CD4-positive, alpha-beta T cell (primary cell): ENCODE data around the gene CCDC33. TPM values are rescaled to one million over a fixed set of nuclear protein-coding genes. Genes with fewer than 3 reads are reported as not detected.

ENCODE experiments used
- ATAC-seq: fragments of 200-7000 bp; cut with Tn5 transposase; one replicate; pipeline ENCODE4 v1.10.0; 2022; ENCODE audit warnings: mild to moderate bottlenecking; ENCODE audit not compliant: poor library complexity
- CTCF ChIA-PET: fragments of 350-600 bp; sonication (Branson Sonifier 250); formaldehyde crosslinking; loops from one replicate; lab custom pipeline; 2021; ENCODE audit warnings: antibody characterized with exemption, inconsistent platforms; lab: Charles Lee
- POLR2A ChIA-PET: fragments of 350-600 bp; sonication (Branson Sonifier 250); formaldehyde crosslinking; loops from one replicate; lab custom pipeline; 2021; ENCODE audit warnings: antibody characterized with exemption, inconsistent platforms; lab: Charles Lee
- DNase-seq, 14 experiments: peaks; one replicate each; pipeline ENCODE4 v3.0.0-alpha.2; 2013 to 2020; ENCODE audit warnings: mixed read lengths in 2 of 14
- H3K27ac ChIP-seq, 2 donors: one replicate each; pipeline versions ENCODE4 v1.5.1 to v1.7.0; 2013; ENCODE audit warnings: low read length in 2 of 2, low read depth in 1 of 2, mild to moderate bottlenecking in 1 of 2
- H3K27me3 ChIP-seq, 2 experiments: 1 replicate in 1 of 2; 2 replicates in 1 of 2; pipeline versions ENCODE4 v1.6.1 to v1.7.0; 2013; ENCODE audit warnings: low read length in 2 of 2, control low read depth in 1 of 2, mild to moderate bottlenecking in 1 of 2, moderate library complexity in 1 of 2; ENCODE audit not compliant: insufficient read depth in 2 of 2, control insufficient read depth in 1 of 2
- H3K36me3 ChIP-seq: one replicate; pipeline ENCODE4 v1.6.1; 2013; ENCODE audit warnings: low read length, control low read depth; ENCODE audit not compliant: insufficient read depth
- H3K4me1 ChIP-seq: one replicate; pipeline ENCODE4 v1.6.1; 2013; ENCODE audit warnings: low read length, control low read depth; ENCODE audit not compliant: insufficient read depth
- H3K4me3 ChIP-seq: one replicate; pipeline ENCODE4 v1.5.1; 2013; ENCODE audit warnings: mild to moderate bottlenecking, low read length, moderate library complexity
- H3K9me3 ChIP-seq, 2 experiments: 1 replicate in 1 of 2; 2 replicates in 1 of 2; pipeline versions ENCODE4 v1.6.1 to v1.7.0; 2013; ENCODE audit warnings: low read length in 2 of 2, mild to moderate bottlenecking in 2 of 2, control low read depth in 1 of 2, moderate library complexity in 1 of 2; ENCODE audit not compliant: control insufficient read depth in 1 of 2, insufficient read depth in 1 of 2
- H3K27ac Mint-ChIP-seq: one replicate; pipeline ENCODE4 v1.8.0; 2020; ENCODE audit warnings: mixed read lengths
- H3K27me3 Mint-ChIP-seq: one replicate; pipeline ENCODE4 v1.8.0; 2021; ENCODE audit warnings: mixed read lengths
- H3K36me3 Mint-ChIP-seq: one replicate; pipeline ENCODE4 v1.8.0; 2021; ENCODE audit warnings: low read depth, mixed read lengths
- H3K4me1 Mint-ChIP-seq: one replicate; pipeline ENCODE4 v1.8.0; 2021; ENCODE audit warnings: low read depth, mixed read lengths
- H3K4me3 Mint-ChIP-seq: one replicate; pipeline ENCODE4 v1.8.0; 2020; ENCODE audit warnings: mild to moderate bottlenecking, mixed read lengths
- H3K9me3 Mint-ChIP-seq: one replicate; pipeline ENCODE4 v1.8.0; 2020; ENCODE audit warnings: mixed read lengths
- intact Hi-C, 2 experiments: fragments of 100-400 bp; cut with DNase I in 1 of 2; cut with micrococcal nuclease in 1 of 2; formaldehyde crosslinking; loops; one replicate each; pipeline versions ENCODE4 v1.15.1 to v1.9.0; 2023 to 2025; cut with DNase I, micrococcal nuclease
- total RNA-seq, 174 experiments: library from RNA in 2 of 174; stranded (reverse) in 2 of 174; gene quantifications; one replicate each; pipeline ENCODE4 v1.2.3 and lab custom pipeline; 2021 to 2026
- TF ChIP-seq, protein P1 (sequence below): fragments of 200-600 bp; IDR thresholded peaks from one replicate; pipeline ENCODE4 v1.8.0; 2022; ENCODE audit warnings: antibody characterized with exemption, mild to moderate bottlenecking

The CCDC33 gene
- total RNA-seq, 2 experiments from 2014 or later: not detected

GRCh38 chr15:74222240-74223119, 13.6 kb upstream of the CCDC33 start:
- Histone ChIP-seq H3K27ac (no peak overlapping the region), H3K4me1 (no peaks in the 10 kb centered on the region), H3K27me3 (peaks cover 0 to 3% of the 10 kb centered on the region in 2 experiments), H3K36me3 (no peaks in the 10 kb centered on the region), H3K4me3 (no peak overlapping the region), H3K9me3 (no peaks in the 10 kb centered on the region)
- no peaks in the 10 kb centered on the region for H3K36me3 Mint-ChIP-seq
- ChIA-PET CTCF (no interaction called here), POLR2A (no interaction called here)
- H3K27ac Mint-ChIP-seq: no peak overlapping the region
- DNase-seq (no peak), ATAC-seq (no peak)
- peaks cover 25% of the 10 kb centered on the region for H3K27me3 Mint-ChIP-seq
- TF ChIP-seq, protein P1, sequence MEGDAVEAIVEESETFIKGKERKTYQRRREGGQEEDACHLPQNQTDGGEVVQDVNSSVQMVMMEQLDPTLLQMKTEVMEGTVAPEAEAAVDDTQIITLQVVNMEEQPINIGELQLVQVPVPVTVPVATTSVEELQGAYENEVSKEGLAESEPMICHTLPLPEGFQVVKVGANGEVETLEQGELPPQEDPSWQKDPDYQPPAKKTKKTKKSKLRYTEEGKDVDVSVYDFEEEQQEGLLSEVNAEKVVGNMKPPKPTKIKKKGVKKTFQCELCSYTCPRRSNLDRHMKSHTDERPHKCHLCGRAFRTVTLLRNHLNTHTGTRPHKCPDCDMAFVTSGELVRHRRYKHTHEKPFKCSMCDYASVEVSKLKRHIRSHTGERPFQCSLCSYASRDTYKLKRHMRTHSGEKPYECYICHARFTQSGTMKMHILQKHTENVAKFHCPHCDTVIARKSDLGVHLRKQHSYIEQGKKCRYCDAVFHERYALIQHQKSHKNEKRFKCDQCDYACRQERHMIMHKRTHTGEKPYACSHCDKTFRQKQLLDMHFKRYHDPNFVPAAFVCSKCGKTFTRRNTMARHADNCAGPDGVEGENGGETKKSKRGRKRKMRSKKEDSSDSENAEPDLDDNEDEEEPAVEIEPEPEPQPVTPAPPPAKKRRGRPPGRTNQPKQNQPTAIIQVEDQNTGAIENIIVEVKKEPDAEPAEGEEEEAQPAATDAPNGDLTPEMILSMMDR: no peak
- intact Hi-C loops: no loop called here
- H3K4me1 Mint-ChIP-seq: peaks cover 19% of the 10 kb centered on the region
- H3K9me3 Mint-ChIP-seq: no peaks in the 10 kb centered on the region
- H3K4me3 Mint-ChIP-seq: no peak overlapping the region

- Mint-ChIP-seq H3K4me1 (peaks cover 19% of the 10 kb centered on the region), H3K4me3 (no peak overlapping the region), H3K36me3 (no peaks in the 10 kb centered on the region), H3K27me3 (peaks cover 8% of the 10 kb centered on the region), H3K9me3 (no peaks in the 10 kb centered on the region), H3K27ac (no peak overlapping the region)
- no peaks in the 10 kb centered on the region for H3K4me1 ChIP-seq
- peaks cover 0 to 2% of the 10 kb centered on the region in 2 experiments for H3K9me3 ChIP-seq
- H3K36me3 ChIP-seq: no peaks in the 10 kb centered on the region
- POLR2A ChIA-PET: no interaction called here
- intact Hi-C loops: no loop called here
- no peak for ATAC-seq
- H3K4me3 ChIP-seq: no peak overlapping the region
- H3K27ac ChIP-seq: no peak overlapping the region
- CTCF ChIA-PET: no interaction called here
- no peak for DNase-seq
- TF ChIP-seq, protein P1: no peak
- H3K27me3 ChIP-seq: peaks cover 0 to 5% of the 10 kb centered on the region in 2 experiments
Observed at GRCh38 chr15:74225928-74226327, 10.2 kb upstream of the CCDC33 start.

- Mint-ChIP-seq H3K36me3 (no peaks in the 10 kb centered on the region), H3K27ac (no peak overlapping the region), H3K9me3 (no peaks in the 10 kb centered on the region), H3K4me1 (peaks cover 19% of the 10 kb centered on the region), H3K4me3 (no peak overlapping the region), H3K27me3 (peaks cover 8% of the 10 kb centered on the region)
- POLR2A ChIA-PET: no interaction called here
- DNase-seq (no peak), ATAC-seq (no peak)
- CTCF ChIA-PET: no interaction called here
- no peaks in the 10 kb centered on the region for H3K36me3 ChIP-seq
- H3K9me3 ChIP-seq: peaks cover 0 to 8% of the 10 kb centered on the region in 2 experiments
- H3K27me3 ChIP-seq: peaks cover 0 to 2% of the 10 kb centered on the region in 2 experiments
- TF ChIP-seq, protein P1: no peak
- H3K4me1 ChIP-seq: no peaks in the 10 kb centered on the region
- intact Hi-C loops: no loop called here
- H3K4me3 ChIP-seq: no peak overlapping the region
- H3K27ac ChIP-seq: no peak overlapping the region
Observed at GRCh38 chr15:74226761-74227540, 9.2 kb upstream of the CCDC33 start.
